MM.1S (cell line): ENCODE results near the gene TPD52L2.

Source experiments
- DNase-seq: peaks from one replicate; pipeline ENCODE4 v3.0.0-alpha.2; 2015
- H2AFZ ChIP-seq: fragments of 300-600 bp; sonication (generic); 2 replicates; pipeline ENCODE4 v1.6.0; 2016; ENCODE audit warnings: antibody characterized with exemption, low read length
- H3F3A ChIP-seq: fragments of 300-600 bp; sonication (generic); 2 replicates; pipeline ENCODE4 v1.6.1; 2016; ENCODE audit warnings: mild to moderate bottlenecking, antibody characterized with exemption, low read length, moderate library complexity, mixed read lengths; ENCODE audit not compliant: insufficient read depth
- H3K27ac ChIP-seq: fragments of 300-600 bp; sonication (generic); 2 replicates; pipeline ENCODE4 v1.5.1; 2016; ENCODE audit warnings: mild to moderate bottlenecking, low read length
- H3K27me3 ChIP-seq: fragments of 300-600 bp; sonication (generic); replicated peaks from 2 replicates; pipeline ENCODE4 v1.6.0; 2016; ENCODE audit warnings: low read length; ENCODE audit not compliant: insufficient read depth
- H3K36me3 ChIP-seq: fragments of 300-600 bp; sonication (generic); replicated peaks from 2 replicates; pipeline ENCODE4 v1.6.1; 2016; ENCODE audit warnings: mild to moderate bottlenecking, low read length, mixed read lengths; ENCODE audit not compliant: insufficient read depth
- H3K4me1 ChIP-seq: fragments of 300-600 bp; sonication (generic); 2 replicates; pipeline ENCODE4 v1.6.1; 2016; ENCODE audit warnings: low read length, mixed read lengths
- H3K4me2 ChIP-seq: fragments of 300-600 bp; sonication (generic); 2 replicates; pipeline ENCODE4 v1.6.0; 2016; ENCODE audit warnings: low read depth, low read length
- H3K4me3 ChIP-seq: fragments of 300-600 bp; sonication (generic); 2 replicates; pipeline ENCODE4 v1.5.1; 2016; ENCODE audit warnings: low read length, mixed read lengths
- H3K79me2 ChIP-seq: fragments of 300-600 bp; sonication (generic); 2 replicates; pipeline ENCODE4 v1.6.1; 2016; ENCODE audit warnings: mixed run types, low read length, mixed read lengths
- H3K9ac ChIP-seq: fragments of 300-600 bp; sonication (generic); 2 replicates; pipeline ENCODE4 v1.6.1; 2016; ENCODE audit warnings: low read length, mixed read lengths
- H3K9me2 ChIP-seq: fragments of 300-600 bp; sonication (generic); replicated peaks from 2 replicates; pipeline ENCODE4 v1.6.1; 2016; ENCODE audit warnings: mild to moderate bottlenecking, low read length, mixed read lengths; ENCODE audit not compliant: insufficient read depth
- H3K9me3 ChIP-seq: fragments of 300-600 bp; sonication (generic); replicated peaks from 2 replicates; pipeline ENCODE4 v1.6.1; 2016; ENCODE audit warnings: mild to moderate bottlenecking, low read length, mixed read lengths; ENCODE audit not compliant: insufficient read depth
- H4K20me1 ChIP-seq: fragments of 300-600 bp; sonication (generic); 2 replicates; pipeline ENCODE4 v1.6.1; 2016; ENCODE audit warnings: mild to moderate bottlenecking, low read length, moderate library complexity, mixed read lengths; ENCODE audit not compliant: insufficient read depth
- CTCF ChIP-seq: fragments of 300-600 bp; sonication (generic); IDR thresholded peaks from 2 replicates; pipeline ENCODE4 v1.5.1; 2016; ENCODE audit warnings: antibody characterized with exemption, low read length, mixed read lengths
- EZH2 ChIP-seq: fragments of 300-600 bp; sonication (generic); optimal IDR thresholded peaks from 2 replicates; pipeline ENCODE3; 2017; ENCODE audit warnings: low read depth, mild to moderate bottlenecking, antibody characterized with exemption, low read length, mixed read lengths
- EZH2phosphoT487 ChIP-seq: fragments of 300-600 bp; sonication (generic); IDR thresholded peaks from 2 replicates; pipeline ENCODE4 v1.6.1; 2018; ENCODE audit warnings: antibody characterized with exemption, low read length

The TPD52L2 gene

GRCh38 chr20:63835021-63835858 lies 29.8 kb upstream of the TPD52L2 start:
- Histone ChIP-seq H3F3A (no peaks in the 10 kb centered on the region), H3K9me3 (no peaks in the 10 kb centered on the region), H3K4me1 (no peaks in the 10 kb centered on the region), H3K9me2 (no peaks in the 10 kb centered on the region), H4K20me1 (no peaks in the 10 kb centered on the region), H3K79me2 (no peaks in the 10 kb centered on the region), H3K9ac (no peak overlapping the region), H3K4me3 (no peak overlapping the region), H2AFZ (no peak overlapping the region), H3K27ac (no peak overlapping the region), H3K36me3 (no peaks in the 10 kb centered on the region), H3K4me2 (no peak overlapping the region), H3K27me3 (peaks cover 51% of the 10 kb centered on the region)
- TF ChIP-seq EZH2: no peak
- no peak for TF ChIP-seq CTCF
- no peak for TF ChIP-seq EZH2phosphoT487
- DNase-seq: no peak

- Histone ChIP-seq H3K79me2 (no peaks in the 10 kb centered on the region), H3K9me2 (no peaks in the 10 kb centered on the region), H3K9ac (no peak overlapping the region), H3F3A (no peaks in the 10 kb centered on the region), H3K4me2 (no peak overlapping the region), H3K27ac (no peak overlapping the region), H4K20me1 (no peaks in the 10 kb centered on the region), H3K27me3 (peaks cover 57% of the 10 kb centered on the region), H3K9me3 (no peaks in the 10 kb centered on the region), H3K4me1 (no peaks in the 10 kb centered on the region), H2AFZ (no peak overlapping the region), H3K36me3 (no peaks in the 10 kb centered on the region), H3K4me3 (no peak overlapping the region)
- DNase-seq: no peak
- TF ChIP-seq EZH2: no peak
- TF ChIP-seq EZH2phosphoT487: no peak
- no peak for TF ChIP-seq CTCF
Measured at GRCh38 chr20:63836458-63837344, 28.4 kb upstream of the TPD52L2 start.

- no peak for DNase-seq
- H3K9me3 ChIP-seq: no peaks in the 10 kb centered on the region
Measured at GRCh38 chr20:63837479-63837878, 27.6 kb upstream of the TPD52L2 start.

More at GRCh38 chr20:63837479-63837878, 27.6 kb upstream of the TPD52L2 start:
- no peak overlapping the region for H3K27ac ChIP-seq
- TF ChIP-seq EZH2phosphoT487: no peak
- no peak for TF ChIP-seq CTCF
- TF ChIP-seq EZH2: no peak
- no peaks in the 10 kb centered on the region for H3K36me3 ChIP-seq
- no peak overlapping the region for H3K4me3 ChIP-seq
- H3K4me1 ChIP-seq: no peaks in the 10 kb centered on the region
- no peak overlapping the region for H3K9ac ChIP-seq
- no peak overlapping the region for H2AFZ ChIP-seq
- peaks cover 58% of the 10 kb centered on the region for H3K27me3 ChIP-seq
- no peaks in the 10 kb centered on the region for H3K9me2 ChIP-seq
- no peaks in the 10 kb centered on the region for H3F3A ChIP-seq
- H3K79me2 ChIP-seq: no peaks in the 10 kb centered on the region
- no peaks in the 10 kb centered on the region for H4K20me1 ChIP-seq
- H3K4me2 ChIP-seq: no peak overlapping the region
